IMR-90 (cell line): ENCODE results near the gene CTIF. TPM values are rescaled to one million over a fixed set of nuclear protein-coding genes. Genes with fewer than 3 reads are reported as not detected.
A peak's percentile ranks its signal among the peaks of the same experiment; 100 is the strongest.

Experiments used
- ATAC-seq: fragments of 200-7000 bp; cut with Tn5 transposase; 2 replicates; pipeline ENCODE4 v1.9.1; 2020; ENCODE audit warnings: low read depth, mild to moderate bottlenecking, moderate library complexity
- BruUV-seq: library from RNA; stranded (reverse); fragments of 400-500 nt; replicated peaks from 2 replicates; lab custom pipeline; 2021; lab: Mats Ljungman, UMichigan
- CTCF ChIA-PET: fragments of 300-600 bp; formaldehyde crosslinking; extraction: SDS; loops from one replicate; lab custom pipeline; 2021; ENCODE audit warnings: antibody characterized with exemption; lab: Yijun Ruan, JAX
- POLR2A ChIA-PET: fragments of 300-600 bp; sonication (Branson Sonifier 250); formaldehyde crosslinking; loops from one replicate; lab custom pipeline; 2022; ENCODE audit warnings: antibody characterized with exemption; ENCODE audit not compliant: unreplicated experiment; lab: Charles Lee
- DNase-seq: peaks from one replicate; pipeline ENCODE4 v3.0.0; 2013
- H2AFZ ChIP-seq: replicated peaks from 2 replicates; pipeline ENCODE3; 2013; ENCODE audit warnings: low read length, mild to moderate bottlenecking; ENCODE audit not compliant: poor library complexity
- H2AK5ac ChIP-seq: 2 replicates; pipeline ENCODE4 v1.6.1; 2013; ENCODE audit warnings: low read depth, low read length, inconsistent platforms
- H2AK9ac ChIP-seq: replicated peaks from 2 replicates; pipeline ENCODE3; 2013; ENCODE audit warnings: mild to moderate bottlenecking, low read depth, low read length, moderate library complexity; ENCODE audit not compliant: poor library complexity
- H2BK120ac ChIP-seq: 2 replicates; pipeline ENCODE4 v1.6.1; 2013; ENCODE audit warnings: low read depth, low read length, inconsistent platforms
- H2BK15ac ChIP-seq: 3 replicates; pipeline ENCODE4 v1.6.1; 2013; ENCODE audit warnings: low read depth, low read length, inconsistent platforms
- H2BK20ac ChIP-seq: 2 replicates; pipeline ENCODE4 v1.6.1; 2013; ENCODE audit warnings: low read depth, mild to moderate bottlenecking, inconsistent platforms, low read length, moderate library complexity
- H2BK5ac ChIP-seq: 2 replicates; pipeline ENCODE4 v1.6.1; 2013; ENCODE audit warnings: mild to moderate bottlenecking, low read depth, low read length, inconsistent platforms; ENCODE audit not compliant: poor library complexity, severe bottlenecking
- H3K14ac ChIP-seq: replicated peaks from 2 replicates; pipeline ENCODE4 v1.6.1; 2013; ENCODE audit warnings: low read depth, low read length, inconsistent platforms
- H3K18ac ChIP-seq: 2 replicates; pipeline ENCODE4 v1.6.1; 2013; ENCODE audit warnings: low read depth, low read length, control low read depth
- H3K23ac ChIP-seq: 2 replicates; pipeline ENCODE4 v1.6.1; 2013; ENCODE audit warnings: low read depth, low read length, inconsistent platforms
- H3K27ac ChIP-seq: 2 replicates; pipeline ENCODE4 v1.5.1; 2013; ENCODE audit warnings: mild to moderate bottlenecking, control low read depth, low read length; ENCODE audit not compliant: insufficient read depth
- H3K27me3 ChIP-seq: 2 replicates; pipeline ENCODE4 v1.6.1; 2013; ENCODE audit warnings: low read length; ENCODE audit not compliant: control insufficient read depth, insufficient read depth
- H3K36me3 ChIP-seq: 2 replicates; pipeline ENCODE4 v1.6.1; 2013; ENCODE audit warnings: low read length, mixed read lengths; ENCODE audit not compliant: control insufficient read depth, insufficient read depth
- H3K4ac ChIP-seq: 2 replicates; pipeline ENCODE4 v1.6.1; 2013; ENCODE audit warnings: low read depth, low read length, inconsistent platforms
- H3K4me1 ChIP-seq: 2 replicates; pipeline ENCODE4 v1.6.1; 2013; ENCODE audit warnings: low read length, mixed read lengths; ENCODE audit not compliant: control insufficient read depth, insufficient read depth
- H3K4me2 ChIP-seq: 2 replicates; pipeline ENCODE4 v1.6.1; 2013; ENCODE audit warnings: low read depth, mild to moderate bottlenecking, control low read depth, low read length, moderate library complexity
- H3K4me3 ChIP-seq: 2 replicates; pipeline ENCODE4 v1.5.1; 2013; ENCODE audit warnings: low read depth, mild to moderate bottlenecking, control low read depth, low read length, moderate library complexity; ENCODE audit not compliant: insufficient read depth
- H3K56ac ChIP-seq: 2 replicates; pipeline ENCODE4 v1.6.1; 2013; ENCODE audit warnings: low read length, inconsistent platforms; ENCODE audit not compliant: insufficient read depth; ENCODE audit errors: extremely low read depth
- H3K79me1 ChIP-seq, 2 experiments: 2 replicates each; pipeline ENCODE4 v1.6.1; 2013; ENCODE audit warnings: low read length in 2 of 2, inconsistent platforms in 1 of 2, low read depth in 1 of 2
- H3K9ac ChIP-seq: 2 replicates; pipeline ENCODE4 v1.6.1; 2013; ENCODE audit warnings: low read depth, low read length, control low read depth
- H3K9me1 ChIP-seq: 2 replicates; pipeline ENCODE4 v1.6.1; 2013; ENCODE audit warnings: low read length, inconsistent platforms; ENCODE audit not compliant: insufficient read depth
- H3K9me3 ChIP-seq: 2 replicates; pipeline ENCODE4 v1.6.1; 2013; ENCODE audit warnings: low read length; ENCODE audit not compliant: control insufficient read depth, insufficient read depth
- H4K20me1 ChIP-seq: 2 replicates; pipeline ENCODE4 v1.6.1; 2013; ENCODE audit warnings: low read length, inconsistent platforms; ENCODE audit not compliant: insufficient read depth
- H4K5ac ChIP-seq: 2 replicates; pipeline ENCODE4 v1.6.1; 2013; ENCODE audit warnings: mild to moderate bottlenecking, low read depth, low read length, control low read depth
- H4K8ac ChIP-seq, 2 experiments: 2 replicates each; pipeline ENCODE4 v1.6.1; 2013; ENCODE audit warnings: low read depth in 2 of 2, low read length in 2 of 2, control low read depth in 1 of 2, inconsistent platforms in 1 of 2
- H4K91ac ChIP-seq: 2 replicates; pipeline ENCODE4 v1.6.1; 2013; ENCODE audit warnings: low read depth, low read length, inconsistent platforms; ENCODE audit not compliant: insufficient read depth
- BHLHE40 ChIP-seq: fragments of 150-350 bp; IDR thresholded peaks from 2 replicates; pipeline ENCODE4 v1.6.1; 2016; ENCODE audit warnings: mild to moderate bottlenecking, low read depth, low read length
- CEBPB ChIP-seq: IDR thresholded peaks from 2 replicates; pipeline ENCODE4 v1.6.1; 2012; ENCODE audit warnings: low read depth, low read length, improper control_type of control experiment
- MXI1 ChIP-seq: IDR thresholded peaks from 2 replicates; pipeline ENCODE4 v1.6.1; 2012; ENCODE audit warnings: low read depth, mild to moderate bottlenecking, low read length, moderate library complexity, borderline replicate concordance
- SMC3 ChIP-seq: fragments of 150-350 bp; IDR thresholded peaks from 2 replicates; pipeline ENCODE4 v1.6.1; 2016; ENCODE audit warnings: low read depth, mild to moderate bottlenecking, antibody characterized with exemption, low read length, moderate library complexity
- WGBS, 2 experiments: methylation state at CpG; one replicate each; pipeline versions ENCODE4 v1.1.5 to v1.1.7; 2013; ENCODE audit warnings: missing lambda C conversion rate in 2 of 2; ENCODE audit not compliant: insufficient read length in 1 of 2; ENCODE audit errors: extremely low coverage in 2 of 2; 5-methylcytosine and 5-hydroxymethylcytosine counted together
- dilution Hi-C: fragments of 300-500 bp; cut with HindIII; formaldehyde crosslinking; loops from one replicate; pipeline ENCODE4 v1.14.3; 2018; ENCODE audit warnings: low sequenced_read_pairs; ENCODE audit not compliant: unreplicated experiment
- in situ Hi-C: fragments of 300-500 bp; cut with MboI; formaldehyde crosslinking; loops from 3 replicates; pipeline ENCODE4 v1.14.3; 2019; ENCODE audit warnings: low sequenced_read_pairs, inconsistent platforms, mixed read lengths
- intact Hi-C: fragments of 100-400 bp; cut with micrococcal nuclease; formaldehyde crosslinking; loops from 2 replicates; pipeline ENCODE4 v1.10.0; 2022
- polyA plus RNA-seq, 3 experiments: library from polyadenylated mRNA; depleted of rRNA; stranded (reverse); fragments of >200 nt; gene quantifications; 2 replicates each; pipeline ENCODE4 v1.2.3, GENCODE V29; 2012; ENCODE audit warnings: low replicate concordance in 1 of 3
- total RNA-seq: library from RNA; depleted of rRNA; stranded (reverse); fragments of >200 nt; gene quantifications from 2 replicates; pipeline ENCODE4 v1.2.3, GENCODE V29; 2012
- TF ChIP-seq, protein P1 (sequence below): conservative IDR thresholded peaks from 2 replicates; pipeline ENCODE4 v1.5.1; 2012; ENCODE audit warnings: mild to moderate bottlenecking, low read depth, low read length, improper control_type of control experiment
- TF ChIP-seq, protein P2 (sequence below): fragments of 150-350 bp; IDR thresholded peaks from 2 replicates; pipeline ENCODE4 v1.6.1; 2017; ENCODE audit warnings: mild to moderate bottlenecking, antibody characterized with exemption, low read length, low read depth

The CTIF gene
- total and polyA plus RNA-seq, 2 of the 4 experiments (the other 2 are of a cell fraction): 25.1 to 57.0 TPM

DNA sequence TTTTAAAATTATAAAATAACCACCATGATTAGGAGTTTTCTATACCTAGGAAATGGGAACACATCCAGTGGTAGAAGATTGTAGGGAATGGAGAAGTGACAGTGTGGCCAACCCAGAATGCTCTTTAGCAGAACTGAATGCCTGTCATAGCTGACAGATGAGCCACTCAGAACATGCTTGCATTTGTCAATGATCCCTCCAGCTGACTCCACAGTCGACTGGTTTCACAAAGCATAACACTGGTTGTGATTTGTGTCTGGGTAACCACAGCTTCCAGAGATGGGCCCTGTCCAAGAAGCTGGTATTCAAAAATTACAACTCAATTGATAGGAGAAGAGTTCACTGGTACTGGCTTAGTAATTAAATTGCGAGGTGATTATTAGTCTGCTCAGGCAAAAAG lies 9.0 kb upstream of the CTIF start:
- in situ Hi-C loops: loop anchor here (5.0 to 25.0 kb wide), 2 partner anchors 47 to 408 kb away; no protein-coding TSS in a partner anchor
- Histone ChIP-seq H3K79me1 (peaks cover 0 to 6% of the 10 kb centered on the region in 2 experiments; a peak in 2 of 4 replicates), H3K4me2 (no peak overlapping the region), H3K4ac (no peak overlapping the region), H2BK5ac (no peak overlapping the region), H2AFZ (no peak overlapping the region), H3K23ac (no peak overlapping the region), H4K5ac (no peak overlapping the region), H2BK15ac (no peak overlapping the region), H3K27ac (no peak overlapping the region), H3K9ac (no peak overlapping the region), H2AK5ac (no peak overlapping the region), H4K20me1 (no peaks in the 10 kb centered on the region), H3K4me3 (no peak overlapping the region), H2BK20ac (no peak overlapping the region), H3K36me3 (no peaks in the 10 kb centered on the region), H2AK9ac (no peak overlapping the region), H3K9me3 (no peaks in the 10 kb centered on the region), H3K14ac (no peak overlapping the region), H4K8ac (no peak overlapping the region), H4K91ac (no peak overlapping the region), H3K4me1 (peaks cover 13% of the 10 kb centered on the region), H3K9me1 (peaks cover 20% of the 10 kb centered on the region), H2BK120ac (no peak overlapping the region), H3K18ac (no peak overlapping the region), H3K56ac (no peak overlapping the region), H3K27me3 (peaks cover 9% of the 10 kb centered on the region)
- DNase-seq: peak; percentile 77
- ChIA-PET POLR2A (interaction anchor here (0.5 to 0.6 kb wide), 2 partner anchors 100 to 872 kb away, joined by 3 to 4 read pairs; no protein-coding TSS in a partner anchor), CTCF (interaction anchor here (0.6 to 0.9 kb wide), 3 partner anchors 17 to 144 kb away, joined by 3 read pairs; no protein-coding TSS in a partner anchor)
- ATAC-seq: peak; percentile 79
- WGBS, 2 experiments: no CpG with 5 or more reads among the region's 2 CpGs
- intact Hi-C loops: no loop called here
- BruUV-seq: no TSS peak
- peak; percentile 41; the same call in 1 of the 2 replicates for TF ChIP-seq CEBPB
- TF ChIP-seq MXI1: peak; percentile 79; the same call in 1 of the 2 replicates
- TF ChIP-seq BHLHE40: no peak
- TF ChIP-seq, protein P1, sequence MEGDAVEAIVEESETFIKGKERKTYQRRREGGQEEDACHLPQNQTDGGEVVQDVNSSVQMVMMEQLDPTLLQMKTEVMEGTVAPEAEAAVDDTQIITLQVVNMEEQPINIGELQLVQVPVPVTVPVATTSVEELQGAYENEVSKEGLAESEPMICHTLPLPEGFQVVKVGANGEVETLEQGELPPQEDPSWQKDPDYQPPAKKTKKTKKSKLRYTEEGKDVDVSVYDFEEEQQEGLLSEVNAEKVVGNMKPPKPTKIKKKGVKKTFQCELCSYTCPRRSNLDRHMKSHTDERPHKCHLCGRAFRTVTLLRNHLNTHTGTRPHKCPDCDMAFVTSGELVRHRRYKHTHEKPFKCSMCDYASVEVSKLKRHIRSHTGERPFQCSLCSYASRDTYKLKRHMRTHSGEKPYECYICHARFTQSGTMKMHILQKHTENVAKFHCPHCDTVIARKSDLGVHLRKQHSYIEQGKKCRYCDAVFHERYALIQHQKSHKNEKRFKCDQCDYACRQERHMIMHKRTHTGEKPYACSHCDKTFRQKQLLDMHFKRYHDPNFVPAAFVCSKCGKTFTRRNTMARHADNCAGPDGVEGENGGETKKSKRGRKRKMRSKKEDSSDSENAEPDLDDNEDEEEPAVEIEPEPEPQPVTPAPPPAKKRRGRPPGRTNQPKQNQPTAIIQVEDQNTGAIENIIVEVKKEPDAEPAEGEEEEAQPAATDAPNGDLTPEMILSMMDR: no peak
- TF ChIP-seq, protein P2, sequence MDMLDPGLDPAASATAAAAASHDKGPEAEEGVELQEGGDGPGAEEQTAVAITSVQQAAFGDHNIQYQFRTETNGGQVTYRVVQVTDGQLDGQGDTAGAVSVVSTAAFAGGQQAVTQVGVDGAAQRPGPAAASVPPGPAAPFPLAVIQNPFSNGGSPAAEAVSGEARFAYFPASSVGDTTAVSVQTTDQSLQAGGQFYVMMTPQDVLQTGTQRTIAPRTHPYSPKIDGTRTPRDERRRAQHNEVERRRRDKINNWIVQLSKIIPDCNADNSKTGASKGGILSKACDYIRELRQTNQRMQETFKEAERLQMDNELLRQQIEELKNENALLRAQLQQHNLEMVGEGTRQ: no peak
- no peak for TF ChIP-seq SMC3
- dilution Hi-C loops: no loop called here
